ENCODE results near the gene PTPRO.
"Not testable (repeated sequence)": the region's sequence is repeated elsewhere in the genome, so short reads cannot be mapped to it uniquely, and the experiment has no call there.

Gene PTPRO

GRCh38 chr12:15597125-15597830 is 275.0 kb downstream of the PTPRO start:
- no peak for DNase-seq (ENCODE audit: insufficient read length, low spot score)
- no peak for FAIRE-seq

DNA sequence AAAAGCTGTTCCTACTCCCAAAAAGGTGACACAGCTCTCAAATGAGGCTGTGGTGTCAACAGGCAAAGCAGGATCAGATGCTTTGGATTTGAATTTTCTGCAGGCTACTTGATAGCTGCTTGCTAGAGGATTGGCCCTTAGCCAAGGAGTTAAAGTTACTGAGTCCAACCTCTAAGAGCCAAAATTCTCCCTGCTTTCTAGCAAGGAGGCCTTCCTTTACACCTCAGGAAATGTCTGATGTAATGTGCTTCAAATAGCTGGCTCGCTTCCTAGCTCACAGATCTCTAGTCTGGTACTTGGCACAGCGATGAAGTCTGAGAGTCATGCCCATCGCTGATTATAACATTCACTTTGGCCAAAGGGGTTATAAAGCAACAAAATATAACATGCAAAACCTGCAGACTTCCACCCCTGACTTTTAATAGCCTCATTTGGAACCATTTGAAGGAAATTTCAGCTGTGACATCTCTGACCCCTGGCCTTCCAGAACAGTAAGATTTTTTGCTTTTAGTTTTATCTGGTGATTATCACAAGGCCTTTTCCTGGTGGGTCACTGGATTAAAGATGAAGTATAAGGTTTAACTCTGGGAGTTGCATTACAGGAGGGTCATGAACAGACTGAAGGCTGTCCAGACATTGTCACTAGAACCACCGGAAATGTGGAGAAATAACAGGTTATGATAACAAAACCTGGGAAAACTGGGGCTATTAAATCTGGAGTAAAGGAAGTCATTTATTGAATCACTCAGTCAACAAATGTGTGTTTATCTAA is 277.1 kb downstream of the PTPRO start:
- FAIRE-seq (no peak), DNase-seq (ENCODE audit: insufficient read length, low spot score) (no peak)

- DNase-seq (ENCODE audit: insufficient read length, low spot score): no peak
- FAIRE-seq: no peak
Measured at GRCh38 chr12:15600223-15600935, 278.1 kb downstream of the PTPRO start.

- DNase-seq (ENCODE audit: insufficient read length, low spot score): no peak
- FAIRE-seq: no peak
Measured at GRCh38 chr12:15601210-15601800, 279.0 kb downstream of the PTPRO start.

GRCh38 chr12:15602051-15602672 is 279.9 kb downstream of the PTPRO start:
- FAIRE-seq (no peak), DNase-seq (ENCODE audit: insufficient read length, low spot score) (no peak)

- FAIRE-seq: no peak
- no peak for DNase-seq (ENCODE audit: insufficient read length, low spot score)
Measured at GRCh38 chr12:15603474-15604085, 281.3 kb downstream of the PTPRO start.

- no peak for FAIRE-seq
- DNase-seq (ENCODE audit: insufficient read length, low spot score): no peak
Measured at GRCh38 chr12:15605881-15606590, 283.7 kb downstream of the PTPRO start.

DNA sequence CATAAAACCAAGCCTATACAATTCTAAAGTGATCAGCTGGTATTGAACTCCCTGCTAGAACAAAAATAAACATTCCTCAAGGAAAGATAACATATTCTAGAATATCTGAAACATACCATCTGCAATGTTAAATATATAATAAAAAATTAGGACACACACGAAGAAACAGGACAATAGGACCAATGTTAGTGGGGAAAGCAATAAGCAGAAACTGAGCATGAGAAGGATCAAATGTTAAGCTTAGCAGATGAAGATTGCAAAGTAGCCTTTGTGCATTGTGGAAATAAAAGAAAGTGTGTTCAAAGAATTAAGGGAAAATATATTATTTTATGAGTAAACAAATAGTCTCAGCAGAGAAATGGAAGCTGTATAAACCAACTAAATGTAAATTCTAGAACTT is 286.1 kb downstream of the PTPRO start:
- no peak for FAIRE-seq
- DNase-seq (ENCODE audit: insufficient read length, low spot score): no peak

DNA sequence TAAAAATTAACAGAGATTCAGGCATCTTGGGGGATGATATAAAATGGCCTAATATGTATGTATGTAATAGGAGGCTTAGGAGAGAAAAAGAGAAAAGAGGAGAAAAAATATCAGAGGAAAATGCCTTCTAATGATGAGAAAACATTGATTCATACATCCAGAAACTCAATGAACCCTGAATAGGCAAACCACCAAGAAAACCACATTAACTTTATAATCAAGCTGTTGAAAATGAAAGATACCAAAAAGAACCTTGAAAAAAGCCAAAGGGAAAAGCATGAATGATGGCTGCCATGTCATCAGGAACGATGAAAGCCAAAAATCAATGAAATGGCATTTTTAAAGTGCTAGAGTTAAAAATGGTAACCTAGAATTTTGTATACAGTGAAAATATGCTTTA is 286.6 kb downstream of the PTPRO start:
- FAIRE-seq (no peak), DNase-seq (ENCODE audit: insufficient read length, low spot score) (no peak)

DNA sequence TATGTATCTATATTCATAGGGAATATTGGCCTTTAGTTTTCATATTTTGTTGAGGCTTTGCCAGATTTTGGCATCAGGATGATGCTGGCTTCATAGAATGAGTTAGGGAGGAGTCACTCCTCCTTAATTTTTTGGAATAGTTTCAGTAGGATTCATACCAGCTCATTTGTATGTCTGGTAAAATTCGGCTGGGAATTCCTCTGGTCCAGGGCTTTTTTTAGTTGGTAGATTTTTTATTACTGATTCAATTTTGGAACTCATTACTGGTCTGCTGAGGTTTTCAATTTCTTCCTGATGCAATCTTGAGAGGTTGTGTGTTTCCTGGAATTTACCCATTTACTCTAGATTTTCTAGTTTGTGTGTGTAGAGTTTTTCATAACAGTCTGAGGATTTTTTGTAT is 291.7 kb downstream of the PTPRO start:
- FAIRE-seq (no peak), DNase-seq (ENCODE audit: insufficient read length, low spot score) (no peak)

DNA sequence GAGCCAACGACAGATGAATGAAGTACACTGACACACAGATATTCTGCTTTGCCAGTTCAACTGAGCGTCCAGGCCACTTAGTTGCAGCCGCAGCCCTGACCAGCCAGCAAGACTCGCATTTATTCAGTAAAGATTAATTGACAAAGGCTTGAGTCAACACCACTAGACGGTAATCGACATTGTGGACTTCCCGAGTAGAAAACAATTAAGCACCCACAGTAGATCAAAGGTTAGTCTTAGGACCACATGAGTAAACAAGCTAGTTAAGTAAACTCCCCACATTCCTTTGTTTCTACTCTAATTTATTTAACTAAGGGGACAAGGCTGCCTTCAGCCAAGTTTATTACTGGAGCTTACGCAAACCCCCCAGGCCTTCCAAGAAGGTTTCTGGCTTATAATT is 294.2 kb downstream of the PTPRO start:
- not testable (repeated sequence) for DNase-seq (ENCODE audit: insufficient read length, low spot score); FAIRE-seq

- FAIRE-seq: no peak
Measured at GRCh38 chr12:15620741-15621539, 298.6 kb downstream of the PTPRO start.

DNA sequence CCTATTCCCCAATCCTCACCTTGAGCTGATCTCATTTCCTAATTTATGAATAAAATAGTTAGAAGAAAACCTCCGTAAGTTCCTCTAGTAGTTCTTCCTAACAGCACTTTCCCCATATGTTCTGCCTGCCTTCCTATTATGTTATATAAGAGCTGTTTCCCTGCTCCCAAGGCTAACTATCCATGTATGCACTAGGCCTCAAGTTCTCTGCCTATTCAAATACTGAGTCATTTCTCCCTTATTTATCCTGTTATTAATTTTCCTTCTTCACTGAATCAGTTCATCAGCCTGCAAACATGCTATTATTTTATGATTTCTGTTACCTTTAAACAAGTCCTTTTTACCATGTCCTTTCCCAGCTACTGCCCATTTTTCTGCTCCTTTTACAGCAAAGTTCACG is 302.8 kb downstream of the PTPRO start:
- DNase-seq (ENCODE audit: insufficient read length, low spot score) (no peak), FAIRE-seq (no peak)

More at GRCh38 chr12:15620741-15621539, 298.6 kb downstream of the PTPRO start:
- no peak for DNase-seq (ENCODE audit: insufficient read length, low spot score)

DNA sequence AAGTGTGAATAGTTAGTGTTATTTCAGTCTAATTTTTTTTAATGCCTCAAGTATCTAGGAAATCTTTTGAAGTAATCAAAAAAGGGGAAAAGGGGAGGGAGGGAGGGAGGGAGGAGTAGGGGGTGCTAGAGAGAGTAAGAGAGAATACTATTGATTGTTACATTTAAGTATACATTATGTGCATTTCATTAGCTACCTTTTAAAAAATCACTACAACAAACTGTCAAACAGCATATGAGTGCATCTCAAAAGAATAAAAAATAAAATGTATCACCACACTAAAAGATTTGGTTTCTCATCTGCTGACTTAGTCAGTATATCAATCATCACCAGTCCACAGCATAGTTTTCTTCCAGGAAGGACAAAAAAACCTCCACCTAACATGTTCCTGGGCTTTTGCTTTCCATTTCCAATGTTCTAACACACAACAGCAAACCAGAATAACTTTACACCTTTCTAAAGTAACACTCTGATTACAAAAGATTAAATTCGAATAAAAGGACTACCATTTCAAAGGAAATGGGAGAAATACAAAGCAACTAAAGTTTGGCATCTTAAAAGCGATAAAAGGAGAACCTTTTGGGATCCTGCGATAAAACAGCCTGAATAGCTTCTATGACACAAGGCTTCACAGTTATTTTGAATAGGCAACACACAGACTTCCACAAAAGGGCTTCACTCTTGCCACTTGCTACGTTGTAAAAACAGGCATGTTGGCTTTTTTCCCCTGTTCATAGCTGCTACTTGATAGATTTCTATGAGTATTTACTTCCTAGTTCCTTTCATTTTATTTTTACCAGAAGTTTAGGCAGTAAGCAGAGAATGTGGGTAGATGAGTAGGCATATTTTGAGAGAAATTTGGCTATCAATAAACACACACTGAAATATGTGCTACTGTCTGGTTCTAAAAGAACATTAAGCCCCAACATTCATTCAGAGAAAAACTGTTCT is 306.0 kb downstream of the PTPRO start:
- DNase-seq (ENCODE audit: insufficient read length, low spot score): no peak

GRCh38 chr12:15629108-15629507 is 306.8 kb downstream of the PTPRO start:
- DNase-seq (ENCODE audit: insufficient read length, low spot score) (peak; percentile 21), FAIRE-seq (no peak)

More for the DNA sequence above, 306.0 kb downstream of the PTPRO start:
- no peak for FAIRE-seq

DNA sequence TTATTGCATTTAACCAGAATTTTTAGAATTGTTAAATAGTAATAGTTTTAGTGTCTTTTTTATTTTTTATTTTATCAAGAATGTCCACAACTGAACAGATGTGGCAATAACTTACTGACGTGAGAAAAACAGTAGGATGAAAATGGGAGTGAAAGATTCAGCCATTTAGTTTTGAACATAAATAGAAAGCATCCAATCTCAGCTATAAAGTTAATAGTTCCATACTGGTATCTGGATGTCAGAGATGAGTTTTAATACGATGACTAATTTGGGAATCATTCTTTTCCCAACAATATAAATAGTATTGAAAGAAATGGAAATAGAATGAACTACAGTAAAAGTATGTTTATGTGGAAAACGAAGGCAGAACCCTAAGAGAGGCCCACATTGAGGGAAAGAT is 307.5 kb downstream of the PTPRO start:
- no peak for FAIRE-seq
- no peak for DNase-seq (ENCODE audit: insufficient read length, low spot score)

- FAIRE-seq: no peak
- DNase-seq (ENCODE audit: insufficient read length, low spot score): no peak
Measured at GRCh38 chr12:15631007-15631715, 308.9 kb downstream of the PTPRO start.
